Activated T-cell treated with anti-CD3 and anti-CD28 coated beads, Interleukin-2, amount 50 U/mL, for 4 hours (primary cell): Measurements from ENCODE around the gene MIPEP. TPM values are rescaled to one million over a fixed set of nuclear protein-coding genes. Genes with fewer than 3 reads are reported as not detected.

Experiments used
- ATAC-seq, 2 donors: fragments of 200-7000 bp; cut with Tn5 transposase; one replicate each; pipeline ENCODE4 v1.10.0; 2021
- DNase-seq: peaks from one replicate; pipeline ENCODE4 v3.0.0-alpha.2; 2020
- H3K27me3 Mint-ChIP-seq: one replicate; pipeline ENCODE4 v1.8.0; 2021; ENCODE audit warnings: low read depth, mixed read lengths
- H3K36me3 Mint-ChIP-seq: one replicate; pipeline ENCODE4 v1.8.0; 2022; ENCODE audit warnings: mixed read lengths; ENCODE audit not compliant: insufficient read depth
- H3K4me1 Mint-ChIP-seq: one replicate; pipeline ENCODE4 v1.8.0; 2021; ENCODE audit warnings: low read depth, mixed read lengths
- H3K4me3 Mint-ChIP-seq: one replicate; pipeline ENCODE4 v1.8.0; 2021; ENCODE audit warnings: mild to moderate bottlenecking, moderate library complexity, mixed read lengths
- H3K9me3 Mint-ChIP-seq: one replicate; pipeline ENCODE4 v1.8.0; 2021; ENCODE audit warnings: mixed read lengths
- total RNA-seq, 3 donors: library from RNA; stranded (reverse); gene quantifications; one replicate each; pipeline ENCODE4 v1.2.1, GENCODE V29; 2021

The MIPEP gene
- total RNA-seq, 3 donors from 2014 or later: 15.1 to 20.1 (median 17.4) TPM

- ATAC-seq: no peak
- Mint-ChIP-seq H3K36me3 (no peaks in the 10 kb centered on the region), H3K9me3 (no peaks in the 10 kb centered on the region), H3K4me1 (peaks cover 18% of the 10 kb centered on the region), H3K27me3 (no peaks in the 10 kb centered on the region), H3K4me3 (no peak overlapping the region)
- DNase-seq: no peak
These were observed 194.0 kb downstream of the MIPEP start for GRCh38 chr13:23695196-23695595.

GRCh38 chr13:23692816-23693215 is 196.4 kb downstream of the MIPEP start:
- peaks cover 16% of the 10 kb centered on the region for H3K4me1 Mint-ChIP-seq
- H3K9me3 Mint-ChIP-seq: no peaks in the 10 kb centered on the region
- H3K27me3 Mint-ChIP-seq: no peaks in the 10 kb centered on the region
- no peak for DNase-seq
- no peak for ATAC-seq
- no peak overlapping the region for H3K4me3 Mint-ChIP-seq
- H3K36me3 Mint-ChIP-seq: no peaks in the 10 kb centered on the region

- no peak for DNase-seq
- Mint-ChIP-seq H3K9me3 (no peaks in the 10 kb centered on the region), H3K36me3 (no peaks in the 10 kb centered on the region), H3K4me1 (peaks cover 2% of the 10 kb centered on the region), H3K4me3 (no peak overlapping the region), H3K27me3 (peaks cover 2% of the 10 kb centered on the region)
- ATAC-seq: no peak
These were observed 198.5 kb downstream of the MIPEP start for GRCh38 chr13:23690668-23691067.

- Mint-ChIP-seq H3K36me3 (no peaks in the 10 kb centered on the region), H3K9me3 (peaks cover 4% of the 10 kb centered on the region), H3K27me3 (peaks cover 2% of the 10 kb centered on the region), H3K4me3 (no peak overlapping the region), H3K4me1 (no peaks in the 10 kb centered on the region)
- ATAC-seq (no peak), DNase-seq (no peak)
These were observed 200.9 kb downstream of the MIPEP start for GRCh38 chr13:23688336-23688735.

GRCh38 chr13:23687614-23688013 is 201.6 kb downstream of the MIPEP start:
- DNase-seq (no peak), ATAC-seq (no peak)
- Mint-ChIP-seq H3K9me3 (peaks cover 8% of the 10 kb centered on the region), H3K27me3 (peaks cover 2% of the 10 kb centered on the region), H3K4me1 (no peaks in the 10 kb centered on the region), H3K36me3 (no peaks in the 10 kb centered on the region), H3K4me3 (no peak overlapping the region)

- ATAC-seq (no peak), DNase-seq (no peak)
- Mint-ChIP-seq H3K9me3 (peaks cover 8% of the 10 kb centered on the region), H3K4me3 (no peak overlapping the region), H3K4me1 (no peaks in the 10 kb centered on the region), H3K27me3 (peaks cover 2% of the 10 kb centered on the region), H3K36me3 (no peaks in the 10 kb centered on the region)
These were observed 202.3 kb downstream of the MIPEP start for GRCh38 chr13:23686948-23687347.

GRCh38 chr13:23685416-23685815 is 203.8 kb downstream of the MIPEP start:
- Mint-ChIP-seq H3K4me1 (no peaks in the 10 kb centered on the region), H3K36me3 (no peaks in the 10 kb centered on the region), H3K4me3 (no peak overlapping the region), H3K9me3 (peaks cover 8% of the 10 kb centered on the region), H3K27me3 (peaks cover 2% of the 10 kb centered on the region)
- DNase-seq (no peak), ATAC-seq (no peak)

- no peak for DNase-seq
- H3K27me3 Mint-ChIP-seq: peaks cover 2% of the 10 kb centered on the region
- H3K36me3 Mint-ChIP-seq: no peaks in the 10 kb centered on the region
- H3K9me3 Mint-ChIP-seq: peaks cover 8% of the 10 kb centered on the region
- no peak for ATAC-seq
- H3K4me1 Mint-ChIP-seq: no peaks in the 10 kb centered on the region
- H3K4me3 Mint-ChIP-seq: no peak overlapping the region
These were observed 204.6 kb downstream of the MIPEP start for GRCh38 chr13:23684647-23685046.

- ATAC-seq (no peak), DNase-seq (no peak)
- Mint-ChIP-seq H3K4me1 (peaks cover 5% of the 10 kb centered on the region), H3K9me3 (peaks cover 8% of the 10 kb centered on the region), H3K36me3 (no peaks in the 10 kb centered on the region), H3K4me3 (no peak overlapping the region), H3K27me3 (peaks cover 2% of the 10 kb centered on the region)
These were observed 206.1 kb downstream of the MIPEP start for GRCh38 chr13:23683084-23683483.

- DNase-seq: no peak
- ATAC-seq: no peak
- Mint-ChIP-seq H3K9me3 (peaks cover 8% of the 10 kb centered on the region), H3K4me3 (no peak overlapping the region), H3K4me1 (peaks cover 5% of the 10 kb centered on the region), H3K36me3 (no peaks in the 10 kb centered on the region), H3K27me3 (no peaks in the 10 kb centered on the region)
These were observed 208.1 kb downstream of the MIPEP start for GRCh38 chr13:23680845-23681669.

Other genes starting within 250 kb of the MIPEP start
- gene C1QTNF9B, start 8.1 kb upstream of the MIPEP start, total RNA-seq: not detected